GM18858 (cell line): ENCODE data around the gene NOB1.
"Not testable (repeated sequence)": the region's sequence is repeated elsewhere in the genome, so short reads cannot be mapped to it uniquely, and the experiment has no call there.

Experiments used
- ATAC-seq: cut with Tn5 transposase; IDR thresholded peaks from one replicate; pipeline ENCODE4 v1.9.1; 2021; ENCODE audit not compliant: unreplicated experiment

The NOB1 gene

GRCh38 chr16:69754469-69755310, at the start of gene NOB1:
Gene NOB1, minus strand, starts transcription at chr16:69754926. Its CDS starts 16 bp downstream, at chr16:69754910.
- peak; percentile 91 for ATAC-seq

- ATAC-seq: no peak
Measured at GRCh38 chr16:69804297-69804696, 49.6 kb upstream of the NOB1 start.

- no peak for ATAC-seq
Measured at GRCh38 chr16:69799611-69800031, 44.9 kb upstream of the NOB1 start.

GRCh38 chr16:69798466-69798865, 43.7 kb upstream of the NOB1 start:
- ATAC-seq: no peak

- ATAC-seq: no peak
Measured at GRCh38 chr16:69796285-69797118, 41.8 kb upstream of the NOB1 start.

- ATAC-seq: no peak
Measured at GRCh38 chr16:69794486-69794885, 39.8 kb upstream of the NOB1 start.

GRCh38 chr16:69793526-69793925, 38.8 kb upstream of the NOB1 start:
- no peak for ATAC-seq

- not testable (repeated sequence) for ATAC-seq
Measured at GRCh38 chr16:69791391-69791847, 36.7 kb upstream of the NOB1 start.

GRCh38 chr16:69787883-69788282, 33.2 kb upstream of the NOB1 start:
- no peak for ATAC-seq

GRCh38 chr16:69784586-69784985, 29.9 kb upstream of the NOB1 start:
- ATAC-seq: no peak

GRCh38 chr16:69781118-69781517, 26.4 kb upstream of the NOB1 start:
- no peak for ATAC-seq

- ATAC-seq: no peak
Measured at GRCh38 chr16:69779724-69780123, 25.0 kb upstream of the NOB1 start.

GRCh38 chr16:69775563-69775962, 20.8 kb upstream of the NOB1 start:
- ATAC-seq: no peak

GRCh38 chr16:69773260-69773947, 18.7 kb upstream of the NOB1 start:
- ATAC-seq: no peak

- ATAC-seq: no peak
Measured at GRCh38 chr16:69771651-69771967, 16.9 kb upstream of the NOB1 start.

GRCh38 chr16:69769404-69769803, 14.7 kb upstream of the NOB1 start:
- no peak for ATAC-seq

GRCh38 chr16:69768666-69769065, 13.9 kb upstream of the NOB1 start:
- ATAC-seq: no peak

GRCh38 chr16:69767459-69768229, 12.9 kb upstream of the NOB1 start:
- no peak for ATAC-seq

GRCh38 chr16:69763599-69763942, 8.8 kb upstream of the NOB1 start:
- no peak for ATAC-seq

GRCh38 chr16:69762814-69763598, 8.3 kb upstream of the NOB1 start:
- no peak for ATAC-seq
